Left renal cortex interstitium (tissue), 4 donors: ENCODE data around the gene BBS5. TPM values are rescaled to one million over a fixed set of nuclear protein-coding genes. Genes with fewer than 3 reads are reported as not detected.
"Not testable (repeated sequence)": the region's sequence is repeated elsewhere in the genome, so short reads cannot be mapped to it uniquely, and the experiment has no call there.

Experiments
- DNase-seq, 4 donors: peaks; one replicate each; pipeline ENCODE4 v3.0.0-alpha.2; 2013; ENCODE audit warnings: low read depth in 4 of 4, low spot score in 2 of 4, missing footprints in 1 of 4
- polyA plus RNA-seq, 4 donors: library from polyadenylated mRNA; unstranded; fragments of 120-200 nt; gene quantifications; one replicate each; pipeline ENCODE4 v1.2.1, GENCODE V29; 2013; ENCODE audit not compliant: insufficient read length in 4 of 4

Gene BBS5
- 10 to 100 TPM; 10.6 to 18.3 (median 14.0) TPM for polyA plus RNA-seq

- DNase-seq, result peak; percentile 58 to 70 (median 62)
These were observed at the start of gene BBS5 for GRCh38 chr2:169479257-169480078. Gene BBS5 (plus strand): TSS chr2:169479494. CDS start chr2:169479554, 60 bp downstream.

GRCh38 chr2:169431772-169432171 is 47.5 kb upstream of the BBS5 start:
- not testable (repeated sequence) for DNase-seq

GRCh38 chr2:169434236-169434635 is 45.1 kb upstream of the BBS5 start:
- not testable (repeated sequence) for DNase-seq

- no peak for DNase-seq
These were observed 40.7 kb upstream of the BBS5 start for GRCh38 chr2:169438466-169439072.

- no peak for DNase-seq
These were observed 39.4 kb upstream of the BBS5 start for GRCh38 chr2:169439900-169440299.

GRCh38 chr2:169446452-169446851 is 32.8 kb upstream of the BBS5 start:
- no peak for DNase-seq

GRCh38 chr2:169448316-169448715 is 31.0 kb upstream of the BBS5 start:
- DNase-seq, result no peak

- no peak for DNase-seq
These were observed 30.4 kb upstream of the BBS5 start for GRCh38 chr2:169448865-169449264.

GRCh38 chr2:169452080-169452479 is 27.2 kb upstream of the BBS5 start:
- DNase-seq, result no peak

GRCh38 chr2:169453044-169453443 is 26.2 kb upstream of the BBS5 start:
- not testable (repeated sequence) for DNase-seq

GRCh38 chr2:169461143-169461542 is 18.2 kb upstream of the BBS5 start:
- no peak for DNase-seq

GRCh38 chr2:169462896-169463695 is 16.2 kb upstream of the BBS5 start:
- no peak for DNase-seq

- no peak for DNase-seq
These were observed 14.8 kb upstream of the BBS5 start for GRCh38 chr2:169464466-169464865.

- DNase-seq, result no peak
These were observed 14.4 kb upstream of the BBS5 start for GRCh38 chr2:169464882-169465281.

- no peak for DNase-seq
These were observed 10.5 kb upstream of the BBS5 start for GRCh38 chr2:169468841-169469240.

GRCh38 chr2:169469952-169470572 is 9.2 kb upstream of the BBS5 start:
- no peak for DNase-seq

GRCh38 chr2:169472249-169472648 is 7.0 kb upstream of the BBS5 start:
- DNase-seq, result no peak

- no peak for DNase-seq
These were observed 2.8 kb upstream of the BBS5 start for GRCh38 chr2:169476459-169476858.

- no peak for DNase-seq
These were observed 955 bp upstream of the BBS5 start for GRCh38 chr2:169478339-169478738.

GRCh38 chr2:169478745-169479256 is 493 bp upstream of the BBS5 start:
- DNase-seq, result no peak

GRCh38 chr2:169480079-169480465 is 778 bp downstream of the BBS5 start:
- DNase-seq, result no peak
